Measurements from ENCODE around the gene LAMA5. TPM values are rescaled to one million over a fixed set of nuclear protein-coding genes. Genes with fewer than 3 reads are reported as not detected.

LAMA5 gene
- total and polyA plus RNA-seq, 2 of the 8 experiments (the other 6 are each of a cell fraction or from before 2014, with no cell fraction given), result 34.4 to 225 TPM

DNA sequence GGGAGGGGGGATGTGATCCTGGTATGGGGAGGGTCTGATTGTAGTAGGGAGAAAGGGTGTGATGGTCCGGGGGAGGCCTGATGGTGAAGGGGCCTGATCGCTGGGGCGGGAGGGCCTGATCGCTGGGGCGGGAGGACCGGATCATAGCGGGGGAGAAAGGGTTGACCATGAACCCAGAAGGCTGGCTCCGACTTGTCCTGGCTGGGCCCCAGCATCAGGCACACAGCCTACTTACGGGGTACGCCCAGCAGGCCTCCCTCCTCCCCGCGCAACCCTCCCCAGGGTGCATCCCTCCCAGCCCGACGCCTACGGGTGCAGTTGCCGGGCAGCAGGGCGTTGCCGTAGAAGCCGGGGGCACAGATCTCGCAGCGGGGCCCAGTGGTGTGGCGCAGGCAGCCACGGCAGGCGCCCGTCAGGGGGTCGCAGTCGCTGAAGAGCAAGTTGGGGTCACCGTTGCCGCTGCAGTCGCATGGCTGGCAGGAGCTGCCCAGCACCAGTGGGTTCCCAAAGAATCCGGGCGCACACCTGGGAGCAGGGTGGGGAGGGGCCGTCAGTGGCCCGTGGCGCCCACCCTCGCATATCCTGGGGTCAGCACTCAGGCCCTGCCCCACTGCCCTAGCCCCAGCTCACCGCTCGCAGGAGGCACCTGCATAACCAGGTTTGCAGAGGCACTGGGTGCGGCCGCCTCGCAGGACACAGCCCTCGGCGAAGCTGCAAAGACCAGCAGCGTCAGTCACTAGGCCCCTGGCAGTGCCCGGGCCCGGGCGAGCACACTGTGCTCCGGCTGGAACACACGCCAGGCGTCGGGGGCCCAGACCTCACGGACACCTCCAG is 43.7 kb downstream of the LAMA5 start (continued):
- TF ChIP-seq RNF2 (IDR thresholded peaks at IDR 0.05; ENCODE audit: borderline replicate concordance, low read depth, low read length, missing control alignments, poor library complexity, severe bottlenecking), result no peak

Data from H1 (cell line).